Cardiac fibroblast (primary cell): ENCODE data around the gene XRCC1.

Experiments
- DNase-seq, 2 donors: peaks; one replicate each; pipeline versions ENCODE4 v3.0.0 to v3.0.0-alpha.2; 2010; ENCODE audit warnings: low read depth in 2 of 2
- H3K4me3 ChIP-seq, 2 donors: replicated peaks in 1 of 2; 1 replicate in 1 of 2; 2 replicates in 1 of 2; pipeline ENCODE4 v1.5.1; 2011; ENCODE audit warnings: low read depth in 2 of 2, low read length in 2 of 2, mild to moderate bottlenecking in 2 of 2, moderate library complexity in 1 of 2
- TF ChIP-seq, protein P1 (sequence below): IDR thresholded peaks from one replicate; pipeline ENCODE4 v1.5.1; 2011; ENCODE audit warnings: low read depth, mild to moderate bottlenecking, low read length, inconsistent platforms

XRCC1 gene, protein sequence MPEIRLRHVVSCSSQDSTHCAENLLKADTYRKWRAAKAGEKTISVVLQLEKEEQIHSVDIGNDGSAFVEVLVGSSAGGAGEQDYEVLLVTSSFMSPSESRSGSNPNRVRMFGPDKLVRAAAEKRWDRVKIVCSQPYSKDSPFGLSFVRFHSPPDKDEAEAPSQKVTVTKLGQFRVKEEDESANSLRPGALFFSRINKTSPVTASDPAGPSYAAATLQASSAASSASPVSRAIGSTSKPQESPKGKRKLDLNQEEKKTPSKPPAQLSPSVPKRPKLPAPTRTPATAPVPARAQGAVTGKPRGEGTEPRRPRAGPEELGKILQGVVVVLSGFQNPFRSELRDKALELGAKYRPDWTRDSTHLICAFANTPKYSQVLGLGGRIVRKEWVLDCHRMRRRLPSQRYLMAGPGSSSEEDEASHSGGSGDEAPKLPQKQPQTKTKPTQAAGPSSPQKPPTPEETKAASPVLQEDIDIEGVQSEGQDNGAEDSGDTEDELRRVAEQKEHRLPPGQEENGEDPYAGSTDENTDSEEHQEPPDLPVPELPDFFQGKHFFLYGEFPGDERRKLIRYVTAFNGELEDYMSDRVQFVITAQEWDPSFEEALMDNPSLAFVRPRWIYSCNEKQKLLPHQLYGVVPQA

DNA sequence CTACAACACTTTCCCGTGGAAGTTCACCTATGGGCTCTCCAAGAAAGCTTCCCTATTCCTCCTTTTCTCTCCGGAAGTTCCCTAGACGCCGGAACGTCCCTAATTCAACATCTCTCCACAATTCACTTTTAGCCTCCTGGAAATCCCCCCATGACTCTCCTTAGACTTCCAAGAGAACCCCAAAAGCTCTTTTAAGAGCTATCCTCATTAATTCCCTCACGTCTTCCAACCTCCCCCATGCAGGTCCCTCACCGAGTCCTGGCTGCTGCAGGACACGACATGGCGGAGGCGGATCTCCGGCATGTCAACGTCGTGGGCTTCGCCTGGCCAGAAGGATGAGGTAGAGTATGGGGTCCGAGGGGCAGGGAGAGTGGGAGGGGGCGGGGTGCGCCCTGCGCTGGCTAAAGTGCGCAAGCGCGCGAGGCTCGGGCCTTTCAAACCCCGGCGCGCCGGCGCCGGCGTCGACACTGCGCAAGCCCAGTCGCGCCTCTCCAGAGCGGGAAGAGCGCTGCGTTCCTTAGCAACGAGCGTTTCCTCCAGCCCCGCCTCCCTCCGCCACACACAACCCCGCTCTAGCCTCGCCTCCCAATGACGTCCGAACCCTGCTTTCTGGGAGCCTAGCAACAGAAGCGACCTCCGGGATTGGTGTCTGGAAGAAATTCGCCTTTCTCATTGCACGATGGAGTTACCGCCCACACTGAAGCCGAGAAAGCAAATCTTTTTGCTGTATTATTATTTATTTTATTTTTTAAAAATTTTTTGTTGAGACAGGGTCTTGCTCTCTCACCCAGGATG lies at the start of gene XRCC1, which contains the start of gene PINLYP:
Gene XRCC1, minus strand, starts transcription at position 372 of the 795 bp plus-strand sequence. Its CDS starts 69 bp downstream, at position 303.
Gene PINLYP, plus strand, starts transcription at position 646 of the 795 bp plus-strand sequence. CDS start 1,391 bp downstream, outside the sequence.
- TF ChIP-seq, protein P1, sequence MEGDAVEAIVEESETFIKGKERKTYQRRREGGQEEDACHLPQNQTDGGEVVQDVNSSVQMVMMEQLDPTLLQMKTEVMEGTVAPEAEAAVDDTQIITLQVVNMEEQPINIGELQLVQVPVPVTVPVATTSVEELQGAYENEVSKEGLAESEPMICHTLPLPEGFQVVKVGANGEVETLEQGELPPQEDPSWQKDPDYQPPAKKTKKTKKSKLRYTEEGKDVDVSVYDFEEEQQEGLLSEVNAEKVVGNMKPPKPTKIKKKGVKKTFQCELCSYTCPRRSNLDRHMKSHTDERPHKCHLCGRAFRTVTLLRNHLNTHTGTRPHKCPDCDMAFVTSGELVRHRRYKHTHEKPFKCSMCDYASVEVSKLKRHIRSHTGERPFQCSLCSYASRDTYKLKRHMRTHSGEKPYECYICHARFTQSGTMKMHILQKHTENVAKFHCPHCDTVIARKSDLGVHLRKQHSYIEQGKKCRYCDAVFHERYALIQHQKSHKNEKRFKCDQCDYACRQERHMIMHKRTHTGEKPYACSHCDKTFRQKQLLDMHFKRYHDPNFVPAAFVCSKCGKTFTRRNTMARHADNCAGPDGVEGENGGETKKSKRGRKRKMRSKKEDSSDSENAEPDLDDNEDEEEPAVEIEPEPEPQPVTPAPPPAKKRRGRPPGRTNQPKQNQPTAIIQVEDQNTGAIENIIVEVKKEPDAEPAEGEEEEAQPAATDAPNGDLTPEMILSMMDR = no peak
- peak; percentile 99 for DNase-seq
- H3K4me3 ChIP-seq = peak within 1 kb of the TSS; percentile 83 to 90

DNA sequence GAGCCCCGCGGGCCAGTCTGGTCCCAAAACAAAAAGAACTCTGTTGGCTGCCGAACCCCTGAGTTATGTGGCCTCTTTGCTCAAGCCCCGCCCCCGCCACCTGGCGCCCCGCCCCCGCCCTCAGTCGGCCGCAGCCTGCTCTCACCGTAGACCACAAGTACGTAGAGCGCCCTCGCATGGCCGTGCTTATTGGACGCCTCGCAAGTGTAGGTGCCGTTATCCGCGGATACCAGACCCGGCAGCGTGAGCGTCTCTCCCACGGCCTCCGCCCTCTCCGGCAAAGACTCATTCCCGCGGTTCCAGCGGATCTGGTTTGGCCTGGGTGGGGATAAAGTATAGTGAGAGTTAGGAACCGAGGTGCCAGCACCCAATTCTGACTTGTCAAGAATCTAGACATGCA lies 49.6 kb upstream of the XRCC1 start:
- DNase-seq = peak; percentile 47 to 56
- no peak overlapping the region for H3K4me3 ChIP-seq
- TF ChIP-seq, protein P1 = no peak

DNA sequence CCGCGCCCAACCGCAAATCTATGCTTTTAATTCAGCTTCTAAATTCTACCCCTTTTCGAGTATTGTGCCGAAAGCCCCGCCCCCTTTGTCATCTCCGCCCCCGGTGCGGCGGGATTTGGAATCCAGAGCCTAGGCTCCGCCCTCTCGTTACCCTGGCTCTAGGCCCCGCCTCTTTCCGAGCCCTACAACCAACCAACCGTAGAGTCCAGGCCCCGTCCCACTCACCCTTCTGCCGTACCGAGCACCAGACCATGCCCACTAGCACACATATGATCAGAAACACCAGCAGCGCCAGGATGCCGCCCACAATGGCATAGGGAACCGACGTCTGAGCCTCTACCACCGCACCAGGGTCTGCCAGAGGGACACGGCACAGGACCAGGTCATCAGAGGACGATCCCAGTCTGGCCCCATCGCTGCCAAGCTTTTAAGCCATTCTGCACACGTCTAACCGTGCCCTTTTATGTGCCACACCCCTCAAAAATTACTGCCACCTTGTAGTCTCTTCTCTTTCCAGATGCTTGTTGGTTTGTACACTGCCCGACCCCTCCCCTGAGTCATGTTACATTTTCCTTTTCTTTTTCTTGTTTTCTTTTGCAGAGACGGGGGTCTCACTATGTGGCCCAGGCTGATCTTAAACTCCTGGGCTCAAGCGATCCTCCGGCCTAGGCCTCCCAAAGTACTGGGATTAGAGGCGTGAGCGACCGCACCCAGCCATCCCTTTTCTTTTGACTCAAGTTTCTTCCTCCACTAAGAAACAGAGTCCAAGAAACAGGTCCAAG lies 48.8 kb upstream of the XRCC1 start:
- H3K4me3 ChIP-seq = no peak overlapping the region
- TF ChIP-seq, protein P1 = no peak
- DNase-seq = no peak

DNA sequence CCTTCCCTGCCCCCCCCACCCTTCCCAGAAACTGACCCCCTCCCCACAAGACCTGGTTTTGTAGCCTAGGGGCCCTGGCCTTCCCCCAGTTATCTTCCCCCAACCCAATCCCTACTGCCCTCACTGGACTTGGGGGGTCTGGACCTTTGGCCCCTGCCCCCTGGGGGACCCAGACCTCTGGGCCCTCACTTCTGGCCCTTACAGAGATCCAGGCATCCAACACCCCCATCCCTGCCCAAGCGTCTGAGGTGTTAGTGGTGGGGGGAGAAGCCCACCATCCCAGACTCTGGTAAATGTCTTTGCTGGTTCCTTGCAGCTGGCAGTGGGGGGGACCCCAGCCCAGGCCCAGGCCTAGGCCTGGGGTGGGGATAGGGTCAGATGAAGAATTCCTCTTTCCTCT lies 47.6 kb upstream of the XRCC1 start:
- DNase-seq = no peak
- TF ChIP-seq, protein P1 = no peak
- H3K4me3 ChIP-seq = no peak overlapping the region

DNA sequence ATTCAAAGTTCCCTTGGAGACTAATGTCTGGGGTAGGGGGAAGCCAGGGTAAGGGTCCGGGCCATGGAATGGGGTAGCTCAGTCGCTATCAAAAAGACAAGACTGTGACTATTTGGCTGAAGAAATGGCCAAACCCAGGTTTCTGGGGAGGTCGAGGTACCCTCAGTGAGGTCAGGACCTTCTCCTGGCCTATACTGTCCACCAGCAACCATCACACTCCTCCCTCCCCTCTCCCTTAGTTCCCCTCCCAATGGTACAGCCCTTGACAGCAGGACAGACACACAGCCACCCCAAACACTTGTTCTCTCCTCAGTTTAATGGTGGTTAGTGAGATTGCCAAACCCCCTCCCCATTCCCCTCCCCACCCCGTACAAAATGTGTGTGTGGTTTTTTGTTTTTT lies 46.7 kb upstream of the XRCC1 start:
- DNase-seq = no peak
- TF ChIP-seq, protein P1 = no peak
- no peak overlapping the region for H3K4me3 ChIP-seq
